HepG2 (cell line): ENCODE data around the gene ZFR2.

Source experiments
- CBFB ChIP-seq: sonication (generic); formaldehyde crosslinking; IDR thresholded peaks from 2 replicates; pipeline ENCODE4 v1.4.0; 2020; ENCODE audit warnings: missing genetic modification reagents
- SNAI1 ChIP-seq: sonication (generic); formaldehyde crosslinking; IDR thresholded peaks from 2 replicates; pipeline ENCODE4 v1.5.0; 2020; ENCODE audit warnings: mild to moderate bottlenecking, missing genetic modification reagents, borderline replicate concordance

- no peak for TF ChIP-seq SNAI1 (CRISPR knock-in tag)
- TF ChIP-seq CBFB (CRISPR knock-in tag), result no peak
Measured at GRCh38 chr19:3783660-3784584, 84.9 kb downstream of the ZFR2 start.
